Ishikawa (cell line): ENCODE results near the gene CRHBP.

Source experiments
- EP300 ChIP-seq: IDR thresholded peaks from 2 replicates; pipeline ENCODE4 v1.6.1; 2012; ENCODE audit warnings: borderline replicate concordance
- TAF1 ChIP-seq: IDR thresholded peaks from 2 replicates; pipeline ENCODE4 v1.6.1; 2012; ENCODE audit warnings: low read depth, mild to moderate bottlenecking
- TF ChIP-seq, protein P1 (sequence below): IDR thresholded peaks from 2 replicates; pipeline ENCODE4 v1.6.1; 2012

DNA sequence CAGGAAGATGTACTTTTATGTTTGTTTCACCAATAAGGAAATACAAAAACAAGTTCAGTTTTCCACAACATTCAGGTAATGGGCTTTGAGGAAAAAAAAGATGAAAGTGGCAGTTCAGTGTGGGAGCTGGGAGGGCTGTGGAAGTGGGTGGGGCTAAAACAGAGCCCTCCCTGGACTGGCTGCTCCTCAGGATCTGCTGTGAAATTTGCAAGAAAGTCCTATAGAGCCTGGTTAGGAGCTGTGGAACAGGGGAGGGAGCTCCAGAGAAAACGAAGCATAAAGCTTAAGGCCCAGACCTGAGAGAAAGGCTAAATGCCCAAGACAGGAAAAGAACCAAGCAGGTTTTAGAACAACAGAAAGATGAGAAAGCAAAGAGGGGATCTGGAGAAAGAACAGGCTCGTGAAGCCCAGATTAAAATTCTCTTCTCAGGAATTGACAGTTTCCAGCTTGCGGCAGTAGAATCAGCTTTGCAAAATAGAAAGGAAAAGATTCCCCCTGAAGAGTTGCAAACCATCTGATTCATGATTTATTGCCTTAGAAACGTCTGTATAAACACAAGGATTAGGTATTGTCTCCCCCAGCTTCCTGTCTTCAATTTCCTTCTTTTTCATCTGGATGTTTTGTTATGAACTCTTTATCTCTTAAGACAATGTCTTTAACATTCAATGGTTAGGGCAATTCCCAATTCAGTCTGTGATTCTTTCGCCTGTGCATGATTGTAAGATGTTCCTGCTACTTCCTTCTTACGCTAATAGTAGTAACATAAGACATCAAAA, 26.3 kb upstream of the CRHBP start:
- no peak for TF ChIP-seq TAF1
- TF ChIP-seq, protein P1, sequence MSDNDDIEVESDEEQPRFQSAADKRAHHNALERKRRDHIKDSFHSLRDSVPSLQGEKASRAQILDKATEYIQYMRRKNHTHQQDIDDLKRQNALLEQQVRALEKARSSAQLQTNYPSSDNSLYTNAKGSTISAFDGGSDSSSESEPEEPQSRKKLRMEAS, result no peak
- no peak for TF ChIP-seq EP300
